H9 (cell line): Measurements from ENCODE around the gene NXT1. TPM values are rescaled to one million over a fixed set of nuclear protein-coding genes. Genes with fewer than 3 reads are reported as not detected.

Source experiments
- DNase-seq: peaks from one replicate; pipeline ENCODE4 v3.0.0-alpha.2; 2017
- H2AFZ ChIP-seq: one replicate; pipeline ENCODE4 v1.6.1; 2013; ENCODE audit warnings: mild to moderate bottlenecking, low read length, control low read depth, moderate library complexity
- H2AK5ac ChIP-seq: 2 replicates; pipeline ENCODE4 v1.6.1; 2013; ENCODE audit warnings: low read length, control low read depth, mixed read lengths; ENCODE audit not compliant: insufficient read length
- H2BK120ac ChIP-seq: one replicate; pipeline ENCODE4 v1.6.1; 2013; ENCODE audit warnings: low read depth, mild to moderate bottlenecking, low read length, control low read depth, inconsistent platforms; ENCODE audit not compliant: poor library complexity, severe bottlenecking
- H2BK12ac ChIP-seq: 2 replicates; pipeline ENCODE4 v1.6.1; 2013; ENCODE audit warnings: low read length, control low read depth, mixed read lengths, low read depth; ENCODE audit not compliant: insufficient read length
- H2BK15ac ChIP-seq: 2 replicates; pipeline ENCODE4 v1.6.1; 2013; ENCODE audit warnings: low read depth, low read length, control low read depth
- H2BK20ac ChIP-seq: one replicate; pipeline ENCODE4 v1.6.1; 2013; ENCODE audit warnings: low read depth, mild to moderate bottlenecking, low read length, control low read depth, inconsistent platforms; ENCODE audit not compliant: poor library complexity, severe bottlenecking
- H2BK5ac ChIP-seq: 2 replicates; pipeline ENCODE4 v1.6.1; 2013; ENCODE audit warnings: low read length, control low read depth, mixed read lengths; ENCODE audit not compliant: insufficient read length
- H3K14ac ChIP-seq: 2 replicates; pipeline ENCODE4 v1.6.1; 2013; ENCODE audit warnings: low read length, control low read depth; ENCODE audit not compliant: insufficient read depth
- H3K18ac ChIP-seq: 2 replicates; pipeline ENCODE4 v1.6.1; 2013; ENCODE audit warnings: low read depth, mild to moderate bottlenecking, mixed read lengths, low read length, control low read depth; ENCODE audit not compliant: insufficient read length
- H3K23ac ChIP-seq: 2 replicates; pipeline ENCODE4 v1.6.1; 2013; ENCODE audit warnings: low read length, control low read depth, mixed read lengths, low read depth; ENCODE audit not compliant: insufficient read length
- H3K23me2 ChIP-seq: 2 replicates; pipeline ENCODE4 v1.6.1; 2013; ENCODE audit warnings: low read depth, mild to moderate bottlenecking, mixed read lengths, low read length, control low read depth; ENCODE audit not compliant: insufficient read length, poor library complexity, severe bottlenecking
- H3K27ac ChIP-seq: 2 replicates; pipeline ENCODE4 v1.5.1; 2013; ENCODE audit warnings: low read length, control low read depth, mixed read lengths, low read depth; ENCODE audit not compliant: insufficient read length
- H3K27me3 ChIP-seq: 2 replicates; pipeline ENCODE4 v1.6.1; 2013; ENCODE audit warnings: low read length, control low read depth, inconsistent platforms; ENCODE audit not compliant: insufficient read depth
- H3K4ac ChIP-seq: 2 replicates; pipeline ENCODE4 v1.6.1; 2013; ENCODE audit warnings: low read depth, mild to moderate bottlenecking, control low read depth, inconsistent platforms, low read length, moderate library complexity
- H3K4me1 ChIP-seq: 2 replicates; pipeline ENCODE4 v1.6.1; 2013; ENCODE audit warnings: low read length, control low read depth, inconsistent platforms; ENCODE audit not compliant: insufficient read depth
- H3K4me2 ChIP-seq: 2 replicates; pipeline ENCODE4 v1.6.1; 2013; ENCODE audit warnings: low read length, control low read depth, mixed read lengths; ENCODE audit not compliant: insufficient read length, insufficient read depth
- H3K56ac ChIP-seq: 2 replicates; pipeline ENCODE4 v1.6.1; 2013; ENCODE audit warnings: low read depth, mild to moderate bottlenecking, mixed read lengths, low read length, control low read depth; ENCODE audit not compliant: insufficient read length
- H3K79me1 ChIP-seq: 2 replicates; pipeline ENCODE4 v1.6.1; 2013; ENCODE audit warnings: low read depth, mild to moderate bottlenecking, moderate library complexity, low read length, control low read depth, inconsistent platforms; ENCODE audit not compliant: insufficient read depth, poor library complexity, severe bottlenecking
- H3K79me2 ChIP-seq: 2 replicates; pipeline ENCODE4 v1.6.1; 2013; ENCODE audit warnings: low read length, control low read depth, inconsistent platforms; ENCODE audit not compliant: insufficient read depth
- H3K9ac ChIP-seq: 2 replicates; pipeline ENCODE4 v1.6.1; 2013; ENCODE audit warnings: low read length, control low read depth, mixed read lengths; ENCODE audit not compliant: insufficient read length; ENCODE audit errors: extremely low read depth
- H3K9me3 ChIP-seq: one replicate; pipeline ENCODE4 v1.6.1; 2013; ENCODE audit warnings: low read depth, low read length, inconsistent platforms; ENCODE audit not compliant: control insufficient read depth
- H3T11ph ChIP-seq: one replicate; pipeline ENCODE4 v1.6.1; 2013; ENCODE audit warnings: mild to moderate bottlenecking, low read length, control low read depth, inconsistent platforms
- H4K20me1 ChIP-seq: one replicate; pipeline ENCODE4 v1.6.1; 2013; ENCODE audit not compliant: control insufficient read depth, insufficient read length, insufficient read depth
- H4K5ac ChIP-seq: 2 replicates; pipeline ENCODE4 v1.6.1; 2013; ENCODE audit warnings: low read depth, mild to moderate bottlenecking, mixed read lengths, low read length, control low read depth; ENCODE audit not compliant: insufficient read length
- H4K8ac ChIP-seq: replicated peaks from 2 replicates; pipeline ENCODE4 v1.6.1; 2013; ENCODE audit warnings: low read length, control low read depth, mixed read lengths, low read depth; ENCODE audit not compliant: insufficient read length
- H4K91ac ChIP-seq: 2 replicates; pipeline ENCODE4 v1.6.1; 2013; ENCODE audit warnings: low read depth, mild to moderate bottlenecking, moderate library complexity, mixed read lengths, low read length, control low read depth; ENCODE audit not compliant: insufficient read length
- H3K27ac Mint-ChIP-seq, 3 experiments: 2 replicates in 2 of 3; 3 replicates in 1 of 3; pipeline ENCODE4 v1.8.0; 2020 to 2021; ENCODE audit warnings: mixed read lengths in 3 of 3, mild to moderate bottlenecking in 1 of 3, moderate library complexity in 1 of 3
- H3K27me3 Mint-ChIP-seq: 2 replicates; pipeline ENCODE4 v1.8.0; 2021; ENCODE audit warnings: low read depth, mild to moderate bottlenecking, moderate library complexity, mixed read lengths
- H3K36me3 Mint-ChIP-seq, 3 experiments: 2 replicates in 2 of 3; 3 replicates in 1 of 3; pipeline ENCODE4 v1.8.0; 2020 to 2021; ENCODE audit warnings: low read depth in 3 of 3, mixed read lengths in 3 of 3; ENCODE audit not compliant: insufficient read depth in 1 of 3
- H3K4me1 Mint-ChIP-seq, 2 experiments: 2 replicates each; pipeline ENCODE4 v1.8.0; 2020; ENCODE audit warnings: mixed read lengths in 2 of 2
- H3K4me3 Mint-ChIP-seq, 2 experiments: 2 replicates in 1 of 2; 3 replicates in 1 of 2; pipeline ENCODE4 v1.8.0; 2020 to 2021; ENCODE audit warnings: mild to moderate bottlenecking in 2 of 2, mixed read lengths in 2 of 2, moderate library complexity in 1 of 2
- H3K9me3 Mint-ChIP-seq, 2 experiments: 2 replicates in 1 of 2; 3 replicates in 1 of 2; pipeline ENCODE4 v1.8.0; 2020; ENCODE audit warnings: mild to moderate bottlenecking in 2 of 2, mixed read lengths in 2 of 2, moderate library complexity in 1 of 2
- CTCF ChIP-seq: fragments of 200-600 bp; sonication (generic); conservative IDR thresholded peaks from 3 replicates; pipeline ENCODE4 v1.8.0; 2021; ENCODE audit warnings: antibody characterized with exemption, mild to moderate bottlenecking
- WGBS: extraction: QIAGEN DNeasy Blood & Tissue Kit; methylation state at CpG from one replicate; pipeline ENCODE4 v1.1.7; 2013; ENCODE audit warnings: missing lambda C conversion rate, low lambda C conversion rate, mixed read lengths; ENCODE audit not compliant: insufficient read length; ENCODE audit errors: extremely low coverage; 5-methylcytosine and 5-hydroxymethylcytosine counted together
- total RNA-seq: library from RNA; stranded (reverse); gene quantifications from 2 replicates; pipeline ENCODE4 v1.2.1, GENCODE V29; 2021

NXT1 gene
- total RNA-seq, 1 experiment from 2014 or later, result 25.5 TPM

GRCh38 chr20:23363257-23363649 is 12.7 kb downstream of the NXT1 start:
- no peak overlapping the region for H4K91ac ChIP-seq
- no peak overlapping the region for H3K4ac ChIP-seq
- H4K20me1 ChIP-seq, result no peaks in the 10 kb centered on the region
- no peak overlapping the region for H2BK12ac ChIP-seq
- DNase-seq, result no peak
- no peak overlapping the region for H3K14ac ChIP-seq
- no peak for TF ChIP-seq CTCF
- H3K56ac ChIP-seq, result no peak overlapping the region
- H3K79me2 ChIP-seq, result peaks cover 7% of the 10 kb centered on the region; the same call in 1 of the 2 replicates
- H3K27me3 Mint-ChIP-seq, result no peaks in the 10 kb centered on the region
- H3K9me3 ChIP-seq, result no peaks in the 10 kb centered on the region
- peaks cover 19 to 33% of the 10 kb centered on the region in 2 experiments for H3K4me1 Mint-ChIP-seq
- H2AK5ac ChIP-seq, result no peak overlapping the region
- no CpG with 5 or more reads among the region's 4 CpGs for WGBS
- peaks cover 6% of the 10 kb centered on the region for H3K23me2 ChIP-seq
- H2BK120ac ChIP-seq, result no peak overlapping the region
- H2BK20ac ChIP-seq, result no peak overlapping the region
- no peak overlapping the region for H2BK5ac ChIP-seq
- peak overlapping the region; percentile 91 to 94 for H3K4me3 Mint-ChIP-seq
- peaks cover 13 to 26% (median 20%) of the 10 kb centered on the region in 3 experiments for H3K36me3 Mint-ChIP-seq
- H3K9ac ChIP-seq, result peak overlapping the region; percentile 62
- H3T11ph ChIP-seq, result no peak overlapping the region
- H3K27ac ChIP-seq, result no peak overlapping the region
- H3K18ac ChIP-seq, result no peak overlapping the region
- no peak overlapping the region for H4K8ac ChIP-seq
- no peak overlapping the region for H4K5ac ChIP-seq
- H3K79me1 ChIP-seq, result peaks cover 3% of the 10 kb centered on the region
- H3K4me2 ChIP-seq, result peak overlapping the region; percentile 38
- no peaks in the 10 kb centered on the region; a peak in 1 of 5 replicates for H3K9me3 Mint-ChIP-seq
- H3K4me1 ChIP-seq, result no peaks in the 10 kb centered on the region; the same call in 1 of the 2 replicates
- H3K23ac ChIP-seq, result no peak overlapping the region
- H3K27me3 ChIP-seq, result no peaks in the 10 kb centered on the region
- no peak overlapping the region for H3K27ac Mint-ChIP-seq
- H2BK15ac ChIP-seq, result no peak overlapping the region
- no peak overlapping the region for H2AFZ ChIP-seq
